ENCODE results near the gene NT5DC4. TPM values are rescaled to one million over a fixed set of nuclear protein-coding genes. Genes with fewer than 3 reads are reported as not detected.

Gene NT5DC4
- total and polyA plus RNA-seq, 2 of the 4 experiments (the other 2 are of a cell fraction) = not detected

DNA sequence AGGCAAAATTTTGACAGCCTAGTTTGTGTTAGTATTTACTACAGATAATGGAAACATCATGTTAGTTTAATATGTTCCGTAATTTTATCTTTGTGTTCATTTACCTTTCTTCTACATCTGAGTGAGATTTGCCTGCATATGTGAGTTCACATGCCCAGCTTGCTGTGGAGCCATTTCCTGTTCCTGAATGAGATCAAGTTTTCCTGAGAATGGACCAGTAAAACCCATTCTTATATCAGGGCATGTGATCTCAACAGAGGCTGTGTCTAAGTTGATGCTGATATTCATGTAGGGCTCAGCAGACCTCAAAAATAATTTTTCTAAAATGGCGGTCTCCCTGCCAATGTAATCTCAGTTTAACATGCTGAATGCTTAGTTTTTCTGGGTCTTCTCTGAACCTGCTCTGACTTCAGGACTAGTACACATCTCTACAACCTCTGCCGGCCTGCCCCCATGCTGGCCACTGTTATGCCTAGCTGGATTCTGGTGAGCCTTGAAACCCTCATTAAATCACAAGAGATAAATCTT lies 62.4 kb downstream of the NT5DC4 start:
- BruUV-seq (replicated peaks) = no TSS peak
- no CpG with 5 or more reads among the region's 3 CpGs for WGBS, 2 experiments (ENCODE audit: extremely low coverage in 2 of 2, insufficient read length in 1 of 2)
- H2BK15ac ChIP-seq (ENCODE audit: low read depth, low read length) = no peak overlapping the region
- H3K23ac ChIP-seq (ENCODE audit: low read depth, low read length) = no peak overlapping the region
- no peak overlapping the region for H2AK5ac ChIP-seq (ENCODE audit: low read depth, low read length)
- H4K20me1 ChIP-seq (ENCODE audit: insufficient read depth, low read length) = no peaks in the 10 kb centered on the region
- H3K4me3 ChIP-seq (ENCODE audit: insufficient read depth, low read depth, low read length) = no peak overlapping the region
- H2BK5ac ChIP-seq (ENCODE audit: low read depth, low read length, poor library complexity, severe bottlenecking) = no peak overlapping the region
- no peak overlapping the region for H3K14ac ChIP-seq (replicated peaks; ENCODE audit: low read depth, low read length)
- ChIA-PET POLR2A (ENCODE audit: unreplicated experiment) (no interaction called here), CTCF (interaction anchor here (1.0 to 1.2 kb wide), 2 partner anchors 10 to 102 kb away, joined by 3 to 6 read pairs; no protein-coding TSS in a partner anchor)
- no peak overlapping the region for H2BK20ac ChIP-seq (ENCODE audit: low read depth, low read length)
- H3K9ac ChIP-seq (ENCODE audit: low read depth, low read length) = no peak overlapping the region
- no peak overlapping the region for H4K91ac ChIP-seq (ENCODE audit: insufficient read depth, low read depth, low read length)
- H2AK9ac ChIP-seq (replicated peaks; ENCODE audit: low read depth, low read length, poor library complexity) = no peak overlapping the region
- no peak overlapping the region for H3K4me2 ChIP-seq (ENCODE audit: low read depth, low read length)
- no peak overlapping the region for H2AFZ ChIP-seq (replicated peaks; ENCODE audit: low read length, poor library complexity)
- no peaks in the 10 kb centered on the region for H3K27me3 ChIP-seq (ENCODE audit: control insufficient read depth, insufficient read depth, low read length)
- intact Hi-C loops (cut with micrococcal nuclease) = no loop called here
- no peak overlapping the region for H2BK120ac ChIP-seq (ENCODE audit: low read depth, low read length)
- H4K8ac ChIP-seq (ENCODE audit: low read depth in 2 of 2, low read length in 2 of 2) = no peak overlapping the region
- no peak overlapping the region for H3K4ac ChIP-seq (ENCODE audit: low read depth, low read length)
- in situ Hi-C loops (cut with MboI; ENCODE audit: low sequenced_read_pairs) = no loop called here
- H4K5ac ChIP-seq (ENCODE audit: low read depth, low read length) = no peak overlapping the region
- dilution Hi-C loops (cut with HindIII; ENCODE audit: low sequenced_read_pairs, unreplicated experiment) = no loop called here
- no peaks in the 10 kb centered on the region for H3K36me3 ChIP-seq (ENCODE audit: control insufficient read depth, insufficient read depth, low read length)
- no peaks in the 10 kb centered on the region for H3K4me1 ChIP-seq (ENCODE audit: control insufficient read depth, insufficient read depth, low read length)
- H3K18ac ChIP-seq (ENCODE audit: low read depth, low read length) = no peak overlapping the region
- H3K79me1 ChIP-seq (ENCODE audit: low read depth in 1 of 2, low read length in 2 of 2) = no peaks in the 10 kb centered on the region
- H3K9me3 ChIP-seq (ENCODE audit: control insufficient read depth, insufficient read depth, low read length) = no peaks in the 10 kb centered on the region
- ATAC-seq (ENCODE audit: low read depth) (no peak), DNase-seq (no peak)
- H3K27ac ChIP-seq (ENCODE audit: insufficient read depth, low read length) = no peak overlapping the region
- TF ChIP-seq RCOR1 (IDR thresholded peaks at IDR 0.05; ENCODE audit: insufficient replicate concordance, low read length) (no peak), CEBPB (IDR thresholded peaks at IDR 0.05; ENCODE audit: low read depth, low read length) (no peak), MAFK (IDR thresholded peaks at IDR 0.05; ENCODE audit: low read depth, low read length) (no peak), NFE2L2 (IDR thresholded peaks at IDR 0.05; ENCODE audit: low read depth, low read length) (no peak), CHD1 (IDR thresholded peaks at IDR 0.05; ENCODE audit: low read depth, low read length) (no peak), BHLHE40 (IDR thresholded peaks at IDR 0.05; ENCODE audit: low read depth, low read length) (no peak), MXI1 (IDR thresholded peaks at IDR 0.05; ENCODE audit: borderline replicate concordance, low read depth, low read length) (no peak), MAZ (IDR thresholded peaks at IDR 0.05; ENCODE audit: borderline replicate concordance, low read depth, low read length) (no peak), RFX5 (IDR thresholded peaks at IDR 0.05; ENCODE audit: low read depth, low read length) (no peak), RAD21 (IDR thresholded peaks at IDR 0.05; ENCODE audit: low read length) (no peak), POLR2A (IDR thresholded peaks at IDR 0.05; ENCODE audit: low read depth, low read length) (no peak), SMC3 (IDR thresholded peaks at IDR 0.05; ENCODE audit: low read depth, low read length) (no peak), FOS (IDR thresholded peaks at IDR 0.05; ENCODE audit: low read depth, low read length) (no peak)
- TF ChIP-seq, protein P1, sequence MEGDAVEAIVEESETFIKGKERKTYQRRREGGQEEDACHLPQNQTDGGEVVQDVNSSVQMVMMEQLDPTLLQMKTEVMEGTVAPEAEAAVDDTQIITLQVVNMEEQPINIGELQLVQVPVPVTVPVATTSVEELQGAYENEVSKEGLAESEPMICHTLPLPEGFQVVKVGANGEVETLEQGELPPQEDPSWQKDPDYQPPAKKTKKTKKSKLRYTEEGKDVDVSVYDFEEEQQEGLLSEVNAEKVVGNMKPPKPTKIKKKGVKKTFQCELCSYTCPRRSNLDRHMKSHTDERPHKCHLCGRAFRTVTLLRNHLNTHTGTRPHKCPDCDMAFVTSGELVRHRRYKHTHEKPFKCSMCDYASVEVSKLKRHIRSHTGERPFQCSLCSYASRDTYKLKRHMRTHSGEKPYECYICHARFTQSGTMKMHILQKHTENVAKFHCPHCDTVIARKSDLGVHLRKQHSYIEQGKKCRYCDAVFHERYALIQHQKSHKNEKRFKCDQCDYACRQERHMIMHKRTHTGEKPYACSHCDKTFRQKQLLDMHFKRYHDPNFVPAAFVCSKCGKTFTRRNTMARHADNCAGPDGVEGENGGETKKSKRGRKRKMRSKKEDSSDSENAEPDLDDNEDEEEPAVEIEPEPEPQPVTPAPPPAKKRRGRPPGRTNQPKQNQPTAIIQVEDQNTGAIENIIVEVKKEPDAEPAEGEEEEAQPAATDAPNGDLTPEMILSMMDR (conservative IDR thresholded peaks at IDR 0.05; ENCODE audit: low read depth, low read length) = no peak
- TF ChIP-seq, protein P2, sequence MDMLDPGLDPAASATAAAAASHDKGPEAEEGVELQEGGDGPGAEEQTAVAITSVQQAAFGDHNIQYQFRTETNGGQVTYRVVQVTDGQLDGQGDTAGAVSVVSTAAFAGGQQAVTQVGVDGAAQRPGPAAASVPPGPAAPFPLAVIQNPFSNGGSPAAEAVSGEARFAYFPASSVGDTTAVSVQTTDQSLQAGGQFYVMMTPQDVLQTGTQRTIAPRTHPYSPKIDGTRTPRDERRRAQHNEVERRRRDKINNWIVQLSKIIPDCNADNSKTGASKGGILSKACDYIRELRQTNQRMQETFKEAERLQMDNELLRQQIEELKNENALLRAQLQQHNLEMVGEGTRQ (IDR thresholded peaks at IDR 0.05; ENCODE audit: low read depth, low read length) = no peak
- TF ChIP-seq, protein P3, sequence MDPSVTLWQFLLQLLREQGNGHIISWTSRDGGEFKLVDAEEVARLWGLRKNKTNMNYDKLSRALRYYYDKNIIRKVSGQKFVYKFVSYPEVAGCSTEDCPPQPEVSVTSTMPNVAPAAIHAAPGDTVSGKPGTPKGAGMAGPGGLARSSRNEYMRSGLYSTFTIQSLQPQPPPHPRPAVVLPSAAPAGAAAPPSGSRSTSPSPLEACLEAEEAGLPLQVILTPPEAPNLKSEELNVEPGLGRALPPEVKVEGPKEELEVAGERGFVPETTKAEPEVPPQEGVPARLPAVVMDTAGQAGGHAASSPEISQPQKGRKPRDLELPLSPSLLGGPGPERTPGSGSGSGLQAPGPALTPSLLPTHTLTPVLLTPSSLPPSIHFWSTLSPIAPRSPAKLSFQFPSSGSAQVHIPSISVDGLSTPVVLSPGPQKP (IDR thresholded peaks at IDR 0.05; ENCODE audit: borderline replicate concordance, low read depth, low read length) = no peak
- no peaks in the 10 kb centered on the region for H3K9me1 ChIP-seq (ENCODE audit: insufficient read depth, low read length)
- H3K56ac ChIP-seq (ENCODE audit: extremely low read depth, insufficient read depth, low read length) = no peak overlapping the region

All from IMR-90 (cell line).